HepG2 (cell line): ENCODE results near the gene MYLK.

Source experiments
- NFYB ChIP-seq: sonication (generic); formaldehyde crosslinking; IDR thresholded peaks from 2 replicates; pipeline ENCODE4 v1.4.0; 2020; ENCODE audit warnings: missing genetic modification reagents
- REST ChIP-seq, 2 experiments: IDR thresholded peaks; 2 replicates each; pipeline ENCODE4 v1.6.1; 2011 to 2012; ENCODE audit warnings: low read length in 2 of 2, borderline replicate concordance in 1 of 2, low read depth in 1 of 2, mild to moderate bottlenecking in 1 of 2, moderate library complexity in 1 of 2
- USF2 ChIP-seq, 2 experiments: sonication (generic) in 1 of 2; formaldehyde crosslinking in 1 of 2; IDR thresholded peaks; 2 replicates each; pipeline versions ENCODE4 v1.5.1 to v1.6.1; 2011 to 2020; ENCODE audit warnings: borderline replicate concordance in 1 of 2, low read depth in 1 of 2, low read length in 1 of 2, mild to moderate bottlenecking in 1 of 2, missing genetic modification reagents in 1 of 2, moderate library complexity in 1 of 2
- ZBTB49 ChIP-seq: sonication (generic); formaldehyde crosslinking; IDR thresholded peaks from 2 replicates; pipeline ENCODE4 v1.4.0; 2020; ENCODE audit warnings: missing genetic modification reagents, borderline replicate concordance

DNA sequence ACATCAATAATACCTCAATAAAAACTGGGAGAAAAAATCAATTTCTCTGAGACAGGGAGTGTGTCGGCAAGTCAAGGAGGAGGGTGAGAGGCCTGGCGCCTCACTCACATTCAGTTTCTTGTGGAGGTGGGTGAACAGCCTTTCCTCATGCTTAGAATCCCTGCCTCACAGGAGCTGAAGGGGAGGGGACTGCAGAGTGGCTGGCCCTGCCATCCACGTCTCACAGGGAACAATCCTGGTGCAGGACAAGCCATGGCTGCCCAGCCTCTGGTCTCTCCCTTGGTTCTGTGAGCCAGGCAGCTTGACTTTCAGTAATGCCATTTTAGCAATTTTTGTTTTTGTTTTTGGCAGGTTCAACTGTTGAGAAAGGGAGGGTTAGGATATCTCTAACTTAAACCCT, 172.8 kb downstream of the MYLK start:
- TF ChIP-seq NFYB (no peak), REST (IDR thresholded peaks at IDR 0.05; ENCODE audit: borderline replicate concordance in 1 of 2, low read depth in 1 of 2, low read length in 2 of 2) (no peak), ZBTB49 (CRISPR knock-in tag) (no peak), USF2 (IDR thresholded peaks at IDR 0.05; ENCODE audit: low read depth, low read length) (no peak), USF2 (CRISPR knock-in tag; IDR thresholded peaks at IDR 0.05; ENCODE audit: borderline replicate concordance) (no peak)
